HepG2 (cell line): ENCODE results near the gene CUEDC2. TPM values are rescaled to one million over a fixed set of nuclear protein-coding genes. Genes with fewer than 3 reads are reported as not detected.

Experiments
- ATAC-seq: fragments of 200-7000 bp; cut with Tn5 transposase; 3 replicates; pipeline ENCODE4 v1.9.1; 2020; ENCODE audit warnings: mild to moderate bottlenecking, moderate library complexity
- BruUV-seq: library from RNA; stranded (reverse); fragments of 400-500 nt; replicated peaks from 2 replicates; lab custom pipeline; 2021; lab: Mats Ljungman, UMichigan
- CTCF ChIA-PET: fragments of 300-600 bp; formaldehyde crosslinking; extraction: SDS; loops from one replicate; lab custom pipeline; 2021; ENCODE audit warnings: low total read pairs, inconsistent platforms, low intra/inter-chr PET ratio; lab: Yijun Ruan, JAX
- POLR2A ChIA-PET: fragments of 350-600 bp; sonication (Branson Sonifier 250); formaldehyde crosslinking; loops from one replicate; lab custom pipeline; 2020; ENCODE audit warnings: antibody characterized with exemption, inconsistent platforms; lab: Yijun Ruan, JAX
- DNase-seq: peaks from one replicate; pipeline ENCODE4 v3.0.0-alpha.2; 2015; ENCODE audit warnings: low spot score
- FAIRE-seq: peaks from 3 replicates; lab custom pipeline; 2011; peaks lifted over from hg19 to GRCh38; lab: Jason Lieb, UNC
- H2AFZ ChIP-seq: one replicate; pipeline ENCODE4 v1.6.1; 2011; ENCODE audit warnings: low read length, inconsistent platforms
- H3K27ac ChIP-seq: fragments of 300-600 bp; 3 replicates; pipeline ENCODE4 v1.8.0; 2011; ENCODE audit warnings: mixed run types, mild to moderate bottlenecking, mixed read lengths, low read length, inconsistent platforms; ENCODE audit not compliant: insufficient read depth; ENCODE audit errors: extremely low read length
- H3K27me3 ChIP-seq, 2 experiments: fragments of 200-600 bp in 1 of 2; 2 replicates in 1 of 2; 3 replicates in 1 of 2; pipeline versions ENCODE4 v1.6.0 to v1.8.0; 2011; ENCODE audit warnings: low read length in 2 of 2, mild to moderate bottlenecking in 2 of 2, moderate library complexity in 2 of 2, inconsistent platforms in 1 of 2; ENCODE audit not compliant: insufficient read depth in 2 of 2, control insufficient read depth in 1 of 2
- H3K36me3 ChIP-seq, 2 experiments: fragments of 200-600 bp in 1 of 2; replicated peaks in 1 of 2; 2 replicates in 1 of 2; 3 replicates in 1 of 2; pipeline versions ENCODE4 v1.5.1 to v1.8.0; 2011; ENCODE audit warnings: low read length in 2 of 2, inconsistent platforms in 1 of 2; ENCODE audit not compliant: insufficient read depth in 2 of 2, control insufficient read depth in 1 of 2
- H3K4me1 ChIP-seq: 2 replicates; pipeline ENCODE4 v1.5.1; 2012; ENCODE audit warnings: low read length, inconsistent platforms; ENCODE audit not compliant: insufficient read depth
- H3K4me2 ChIP-seq: 2 replicates; pipeline ENCODE4 v1.6.0; 2011; ENCODE audit warnings: low read depth, low read length, inconsistent platforms
- H3K4me3 ChIP-seq, 3 experiments: fragments of 200-600 bp in 1 of 3; sonication (generic), shearing (Covaris generic) in 1 of 3; replicated peaks in 1 of 3; 2 replicates each; pipeline ENCODE4 v1.5.1; 2011 to 2016; ENCODE audit warnings: low read length in 3 of 3, inconsistent platforms in 2 of 3, low read depth in 2 of 3, mild to moderate bottlenecking in 2 of 3, control low read depth in 1 of 3, mixed read lengths in 1 of 3; ENCODE audit not compliant: insufficient read depth in 1 of 3
- H3K79me2 ChIP-seq: one replicate; pipeline ENCODE4 v1.6.1; 2011; ENCODE audit warnings: low read length, inconsistent platforms; ENCODE audit not compliant: insufficient read depth
- H3K9ac ChIP-seq: 2 replicates; pipeline ENCODE4 v1.6.0; 2011; ENCODE audit warnings: mild to moderate bottlenecking, low read depth, low read length, inconsistent platforms; ENCODE audit not compliant: insufficient read depth
- H3K9me3 ChIP-seq: 2 replicates; pipeline ENCODE4 v1.5.1; 2012; ENCODE audit warnings: mild to moderate bottlenecking, low read length
- H4K20me1 ChIP-seq: 2 replicates; pipeline ENCODE4 v1.6.0; 2011; ENCODE audit warnings: inconsistent platforms, mild to moderate bottlenecking, low read length, moderate library complexity; ENCODE audit not compliant: insufficient read depth
- AHR ChIP-seq: IDR thresholded peaks from 2 replicates; pipeline ENCODE4 v1.6.1; 2018; ENCODE audit warnings: missing genetic modification reagents, missing compliant biosample characterization
- DRAP1 ChIP-seq: IDR thresholded peaks from 2 replicates; pipeline ENCODE4 v1.6.1; 2016; ENCODE audit warnings: missing genetic modification reagents, missing compliant biosample characterization
- E2F5 ChIP-seq: sonication (generic); formaldehyde crosslinking; conservative IDR thresholded peaks from 2 replicates; pipeline ENCODE4 v1.4.0; 2020; ENCODE audit warnings: missing genetic modification reagents
- ETV6 ChIP-seq: sonication (generic); formaldehyde crosslinking; conservative IDR thresholded peaks from 2 replicates; pipeline ENCODE4 v1.4.0; 2020; ENCODE audit warnings: missing genetic modification reagents
- HDAC1 ChIP-seq: sonication (generic); formaldehyde crosslinking; IDR thresholded peaks from 2 replicates; pipeline ENCODE4 v1.5.1; 2020; ENCODE audit warnings: mild to moderate bottlenecking, missing genetic modification reagents
- MXI1 ChIP-seq: IDR thresholded peaks from 3 replicates; pipeline ENCODE4 v1.6.1; 2012; ENCODE audit warnings: low read depth, low read length, inconsistent platforms, borderline replicate concordance
- NONO ChIP-seq, 2 experiments: fragments of 450-650 bp in 1 of 2; sonication (generic) in 1 of 2; formaldehyde crosslinking in 1 of 2; IDR thresholded peaks in 1 of 2; conservative IDR thresholded peaks in 1 of 2; 2 replicates each; pipeline versions ENCODE4 v1.6.1 to v1.8.0; 2017 to 2022; ENCODE audit warnings: mild to moderate bottlenecking in 1 of 2, missing genetic modification reagents in 1 of 2, moderate library complexity in 1 of 2
- PBX2 ChIP-seq: IDR thresholded peaks from 2 replicates; pipeline ENCODE4 v1.6.1; 2016; ENCODE audit warnings: control low read depth
- REL ChIP-seq: sonication (generic); formaldehyde crosslinking; conservative IDR thresholded peaks from 2 replicates; pipeline ENCODE4 v1.8.0; 2022; ENCODE audit warnings: mild to moderate bottlenecking, missing genetic modification reagents, moderate library complexity
- ZC3H13 ChIP-seq: sonication (generic); formaldehyde crosslinking; IDR thresholded peaks from 2 replicates; pipeline ENCODE4 v1.8.1; 2023; ENCODE audit warnings: mild to moderate bottlenecking, missing genetic modification reagents, moderate library complexity
- ZFP36L1 ChIP-seq: sonication (generic); formaldehyde crosslinking; IDR thresholded peaks from 2 replicates; pipeline ENCODE4 v1.8.0; 2022; ENCODE audit warnings: mild to moderate bottlenecking, missing genetic modification reagents, moderate library complexity
- ZNF230 ChIP-seq: sonication (generic); formaldehyde crosslinking; IDR thresholded peaks from 2 replicates; pipeline ENCODE4 v1.4.0; 2020; ENCODE audit warnings: mild to moderate bottlenecking, missing genetic modification reagents
- ZNF501 ChIP-seq: sonication (generic); formaldehyde crosslinking; IDR thresholded peaks from 2 replicates; pipeline ENCODE4 v1.5.1; 2020; ENCODE audit warnings: mild to moderate bottlenecking, moderate library complexity, missing genetic modification reagents
- WGBS: methylation state at CpG from one replicate; pipeline ENCODE4 v1.1.6; 2017; ENCODE audit warnings: low lambda C conversion rate; 5-methylcytosine and 5-hydroxymethylcytosine counted together
- in situ Hi-C: cut with HindIII; loops from 2 replicates; pipeline ENCODE4 v1.10.0; 2017; ENCODE audit warnings: low pct_unique_long_range_greater_than_20kb; ENCODE audit not compliant: extremely low pct_ligation_motif_present
- intact Hi-C: fragments of 100-400 bp; cut with micrococcal nuclease; formaldehyde crosslinking; loops from one replicate; pipeline ENCODE4 v1.10.0; 2022; ENCODE audit not compliant: unreplicated experiment
- polyA plus RNA-seq, 8 experiments: library from polyadenylated mRNA; depleted of rRNA in 3 of 8; stranded (reverse) in 7 of 8; unstranded in 1 of 8; fragments of >200 nt; fragmentation: Illumina TruSeq in 4 of 8; extraction: Trizol in 4 of 8; gene quantifications; 2 replicates each; pipeline versions ENCODE4 v1.2.1 to v1.2.3, GENCODE V29; 2011 to 2016; ENCODE audit warnings: low read depth in 4 of 8, missing spikeins in 1 of 8, mixed read lengths in 1 of 8; ENCODE audit not compliant: insufficient read depth in 1 of 8
- total RNA-seq, 5 experiments: library from RNA; depleted of rRNA; stranded (reverse); fragments of >200 nt; fragmentation: Illumina TruSeq; extraction: Trizol; gene quantifications; 2 replicates each; pipeline ENCODE4 v1.2.3, GENCODE V29; 2016; ENCODE audit warnings: low read depth in 1 of 5
- TF ChIP-seq, protein P1 (sequence below): IDR thresholded peaks from 2 replicates; pipeline ENCODE4 v1.6.1; 2016; ENCODE audit warnings: low read depth, control low read depth

CUEDC2 gene
- total and polyA plus RNA-seq, 2 of the 13 experiments (the other 11 are each of a cell fraction or from before 2014, with no cell fraction given) = 13.1 to 18.4 TPM

DNA sequence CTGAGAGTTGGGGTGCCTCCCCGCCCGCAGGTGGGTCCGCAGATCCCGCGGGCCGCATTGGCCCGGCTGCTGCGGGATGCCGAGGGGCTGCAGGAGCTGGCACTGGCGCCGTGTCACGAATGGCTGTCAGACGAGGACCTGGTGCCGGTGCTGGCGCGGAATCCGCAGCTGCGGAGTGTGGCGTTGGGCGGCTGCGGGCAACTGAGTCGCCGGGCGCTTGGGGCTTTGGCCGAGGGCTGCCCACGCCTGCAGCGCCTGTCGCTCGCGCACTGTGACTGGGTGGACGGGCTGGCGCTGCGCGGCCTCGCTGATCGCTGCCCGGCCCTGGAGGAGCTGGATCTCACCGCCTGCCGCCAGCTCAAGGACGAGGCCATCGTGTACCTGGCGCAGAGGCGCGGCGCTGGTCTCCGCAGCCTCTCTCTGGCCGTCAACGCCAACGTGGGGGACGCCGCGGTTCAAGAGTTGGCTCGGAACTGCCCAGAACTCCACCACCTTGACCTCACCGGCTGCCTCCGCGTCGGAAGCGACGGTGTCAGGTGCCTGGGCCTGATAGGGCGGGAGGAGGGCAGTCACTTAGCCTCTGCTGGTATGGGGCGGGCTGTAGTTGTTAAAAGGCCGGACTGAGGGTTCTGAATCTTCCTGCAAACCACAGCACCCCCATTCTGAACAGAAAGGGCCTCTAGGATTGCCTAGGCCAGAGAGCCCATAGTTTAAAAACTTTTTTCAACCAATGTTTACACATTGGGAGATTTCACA lies 10.4 kb downstream of the CUEDC2 start (continued):
- TF ChIP-seq E2F5 = peak; percentile 40; the same call in 1 of the 2 replicates
- TF ChIP-seq ETV6 (CRISPR knock-in tag) = peak; percentile 57; the same call in 1 of the 2 replicates
- TF ChIP-seq DRAP1 (CRISPR knock-in tag) = 0 out of 2 replicates have a peak, but pooled peaks have one; percentile 18

GRCh38 chr10:102421507-102421756 lies 10.9 kb downstream of the CUEDC2 start:
- WGBS = no CpG with 5 or more reads among the region's 14 CpGs
- H3K9me3 ChIP-seq = no peaks in the 10 kb centered on the region
- peaks cover 1 to 14% of the 10 kb centered on the region in 2 experiments; a peak in 3 of 5 replicates for H3K36me3 ChIP-seq
- no peak; the same call in 2 of the 3 replicates for ATAC-seq
- peaks cover under 1 to 1% of the 10 kb centered on the region in 2 experiments; a peak in 2 of 5 replicates for H3K27me3 ChIP-seq
- intact Hi-C loops = loop anchor here (2.0 to 5.0 kb wide), 3 partner anchors 27 to 56 kb away; partner anchors contain the start of gene NFKB2
- peak overlapping the region; percentile 77 for H3K9ac ChIP-seq
- H4K20me1 ChIP-seq = no peaks in the 10 kb centered on the region
- BruUV-seq = no TSS peak
- DNase-seq = no peak
- CTCF ChIA-PET = no interaction called here
- H3K79me2 ChIP-seq = no peaks in the 10 kb centered on the region
- peak overlapping the region; percentile 87 for H3K27ac ChIP-seq
- no peak for FAIRE-seq
- peak overlapping the region; percentile 98 for H3K4me2 ChIP-seq
- in situ Hi-C loops = loop anchor here (5.0 kb wide), 1 partner anchor 41 kb away; no protein-coding TSS in a partner anchor
- POLR2A ChIA-PET = interaction anchor here (1.0 to 5.3 kb wide), 10 partner anchors 9 to 220 kb away, joined by 3 to 135 read pairs (median 8); partner anchors contain the start of genes C10orf95, CUEDC2, GBF1 and NFKB2
- H3K4me1 ChIP-seq = peaks cover 31% of the 10 kb centered on the region
- no peak overlapping the region for H2AFZ ChIP-seq
- peak overlapping the region; percentile 79 to 97 (median 84) for H3K4me3 ChIP-seq
- TF ChIP-seq NONO (IDR thresholded peaks at IDR 0.05) = no peak
- peak; percentile 31; the same call in 1 of the 2 replicates for TF ChIP-seq NONO (CRISPR knock-in tag; conservative IDR thresholded peaks at IDR 0.05)
- peak; percentile 31; the same call in 1 of the 2 replicates for TF ChIP-seq REL (CRISPR knock-in tag)
- 0 out of 2 replicates have a peak, but pooled peaks have one; percentile 16 for TF ChIP-seq ZFP36L1 (CRISPR knock-in tag)
- no peak for TF ChIP-seq MXI1
- TF ChIP-seq, protein P1, sequence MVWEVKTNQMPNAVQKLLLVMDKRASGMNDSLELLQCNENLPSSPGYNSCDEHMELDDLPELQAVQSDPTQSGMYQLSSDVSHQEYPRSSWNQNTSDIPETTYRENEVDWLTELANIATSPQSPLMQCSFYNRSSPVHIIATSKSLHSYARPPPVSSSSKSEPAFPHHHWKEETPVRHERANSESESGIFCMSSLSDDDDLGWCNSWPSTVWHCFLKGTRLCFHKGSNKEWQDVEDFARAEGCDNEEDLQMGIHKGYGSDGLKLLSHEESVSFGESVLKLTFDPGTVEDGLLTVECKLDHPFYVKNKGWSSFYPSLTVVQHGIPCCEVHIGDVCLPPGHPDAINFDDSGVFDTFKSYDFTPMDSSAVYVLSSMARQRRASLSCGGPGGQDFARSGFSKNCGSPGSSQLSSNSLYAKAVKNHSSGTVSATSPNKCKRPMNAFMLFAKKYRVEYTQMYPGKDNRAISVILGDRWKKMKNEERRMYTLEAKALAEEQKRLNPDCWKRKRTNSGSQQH (CRISPR knock-in tag) = no peak
- no peak for TF ChIP-seq ZNF230 (CRISPR knock-in tag)
- no peak for TF ChIP-seq PBX2 (CRISPR knock-in tag)
- 0 out of 2 replicates have a peak, but pooled peaks have one; percentile 20 for TF ChIP-seq HDAC1 (CRISPR knock-in tag)
- TF ChIP-seq ZC3H13 = 0 out of 2 replicates have a peak, but pooled peaks have one; percentile 12
- TF ChIP-seq AHR (CRISPR knock-in tag) = no peak
- peak; percentile 64 for TF ChIP-seq ZNF501 (CRISPR knock-in tag)
